Vagina (tissue), 2 donors: ENCODE results near the gene COBL. TPM values are rescaled to one million over a fixed set of nuclear protein-coding genes. Genes with fewer than 3 reads are reported as not detected.

Source experiments
- DNase-seq, 2 donors: peaks; one replicate each; pipeline ENCODE4 v3.0.0-alpha.2; 2017; ENCODE audit errors: extremely low spot score in 2 of 2
- H3K27ac ChIP-seq: fragments of 200-600 bp; sonication (generic); one replicate; pipeline ENCODE4 v1.5.1; 2019
- H3K27me3 ChIP-seq: fragments of 200-600 bp; sonication (generic); one replicate; pipeline ENCODE4 v1.5.1; 2019
- H3K36me3 ChIP-seq, 2 donors: fragments of 200-600 bp; sonication (generic); one replicate each; pipeline ENCODE4 v1.5.1; 2017 to 2019
- H3K4me1 ChIP-seq: fragments of 200-600 bp; sonication (generic); one replicate; pipeline ENCODE4 v1.5.1; 2019
- H3K4me3 ChIP-seq, 2 donors: fragments of 200-600 bp; sonication (generic); 1 replicate in 1 of 2; 2 replicates in 1 of 2; pipeline ENCODE4 v1.5.1; 2016 to 2019
- H3K9me3 ChIP-seq: fragments of 200-600 bp; sonication (generic); one replicate; pipeline ENCODE4 v1.5.1; 2019
- CTCF ChIP-seq, 3 experiments: fragments of 450-650 bp in 2 of 3; fragments of 200-600 bp in 1 of 3; sonication (generic) in 1 of 3; IDR thresholded peaks; one replicate each; pipeline ENCODE4 v1.5.1; 2017 to 2019; ENCODE audit warnings: antibody characterized with exemption in 3 of 3, mild to moderate bottlenecking in 2 of 3, moderate library complexity in 2 of 3
- POLR2A ChIP-seq, 2 donors: fragments of 450-650 bp; IDR thresholded peaks; one replicate each; pipeline ENCODE4 v1.6.1; 2017; ENCODE audit warnings: antibody characterized with exemption in 2 of 2, mild to moderate bottlenecking in 2 of 2, moderate library complexity in 2 of 2
- POLR2AphosphoS5 ChIP-seq, 2 donors: sonication (generic); formaldehyde crosslinking; IDR thresholded peaks; one replicate each; pipeline ENCODE4 v1.9.0; 2017; ENCODE audit warnings: antibody characterized with exemption in 2 of 2, mild to moderate bottlenecking in 2 of 2, low read depth in 1 of 2; ENCODE audit not compliant: insufficient read depth in 1 of 2
- intact Hi-C: fragments of 100-400 bp; cut with DNase I; formaldehyde crosslinking; loops from one replicate; pipeline ENCODE4 v1.15.1; 2023
- total RNA-seq: library from RNA; depleted of rRNA; stranded (reverse); fragments of >200 nt; gene quantifications from one replicate; pipeline ENCODE4 v1.2.3, GENCODE V29; 2016

The COBL gene
- total RNA-seq, 1 donor from 2014 or later: 9.3 TPM

- Histone ChIP-seq H3K36me3 (no peaks in the 10 kb centered on the region), H3K4me1 (peaks cover 27% of the 10 kb centered on the region), H3K9me3 (no peaks in the 10 kb centered on the region), H3K4me3 (no peak overlapping the region), H3K27me3 (no peaks in the 10 kb centered on the region), H3K27ac (no peak overlapping the region)
- DNase-seq: peak in 1 of 2 donors; percentile 49
- intact Hi-C loops: no loop called here
- TF ChIP-seq CTCF (IDR thresholded peaks at IDR 0.05) (no peak), POLR2AphosphoS5 (IDR thresholded peaks at IDR 0.05; ENCODE audit: insufficient read depth in 1 of 2, low read depth in 1 of 2) (no peak), POLR2A (IDR thresholded peaks at IDR 0.05) (no peak)
These were observed 93.1 kb downstream of the COBL start for GRCh38 chr7:51223505-51223904.

- no peaks in the 10 kb centered on the region for H3K9me3 ChIP-seq
- H3K36me3 ChIP-seq: no peaks in the 10 kb centered on the region
- peaks cover 27% of the 10 kb centered on the region for H3K4me1 ChIP-seq
- TF ChIP-seq POLR2AphosphoS5 (IDR thresholded peaks at IDR 0.05; ENCODE audit: insufficient read depth in 1 of 2, low read depth in 1 of 2) (no peak), POLR2A (IDR thresholded peaks at IDR 0.05) (no peak), CTCF (IDR thresholded peaks at IDR 0.05) (no peak)
- H3K4me3 ChIP-seq: no peak overlapping the region
- DNase-seq: peak in 1 of 2 donors; percentile 83
- no peaks in the 10 kb centered on the region for H3K27me3 ChIP-seq
- intact Hi-C loops: no loop called here
- H3K27ac ChIP-seq: no peak overlapping the region
These were observed 93.7 kb downstream of the COBL start for GRCh38 chr7:51222916-51223315.

GRCh38 chr7:51220226-51220625 is 96.4 kb downstream of the COBL start:
- H3K4me3 ChIP-seq: no peak overlapping the region
- intact Hi-C loops: no loop called here
- no peaks in the 10 kb centered on the region for H3K9me3 ChIP-seq
- H3K27me3 ChIP-seq: no peaks in the 10 kb centered on the region
- no peak for TF ChIP-seq POLR2A (IDR thresholded peaks at IDR 0.05)
- TF ChIP-seq POLR2AphosphoS5 (IDR thresholded peaks at IDR 0.05; ENCODE audit: insufficient read depth in 1 of 2, low read depth in 1 of 2): no peak
- no peak for TF ChIP-seq CTCF (IDR thresholded peaks at IDR 0.05)
- H3K36me3 ChIP-seq: no peaks in the 10 kb centered on the region
- peaks cover 5% of the 10 kb centered on the region for H3K4me1 ChIP-seq
- peak in 1 of 2 donors; percentile 42 for DNase-seq
- H3K27ac ChIP-seq: no peak overlapping the region

GRCh38 chr7:51219261-51219988 is 97.2 kb downstream of the COBL start:
- peak in 1 of 2 donors; percentile 77 for DNase-seq

More at GRCh38 chr7:51219261-51219988, 97.2 kb downstream of the COBL start:
- Histone ChIP-seq H3K27ac (no peak overlapping the region), H3K9me3 (no peaks in the 10 kb centered on the region), H3K36me3 (no peaks in the 10 kb centered on the region), H3K4me1 (no peaks in the 10 kb centered on the region), H3K27me3 (no peaks in the 10 kb centered on the region), H3K4me3 (no peak overlapping the region)
- no peak for TF ChIP-seq POLR2A (IDR thresholded peaks at IDR 0.05)
- TF ChIP-seq CTCF (IDR thresholded peaks at IDR 0.05): no peak
- no peak for TF ChIP-seq POLR2AphosphoS5 (IDR thresholded peaks at IDR 0.05; ENCODE audit: insufficient read depth in 1 of 2, low read depth in 1 of 2)
- intact Hi-C loops: no loop called here
